Activated gamma-delta T cell treated with Interleukin-2 at 50 U/mL for 16 hours (primary cell): ENCODE data around the gene LAD1.

Source experiments
- DNase-seq: peaks from one replicate; pipeline ENCODE4 v3.0.0-alpha.2; 2020

LAD1 gene

DNA sequence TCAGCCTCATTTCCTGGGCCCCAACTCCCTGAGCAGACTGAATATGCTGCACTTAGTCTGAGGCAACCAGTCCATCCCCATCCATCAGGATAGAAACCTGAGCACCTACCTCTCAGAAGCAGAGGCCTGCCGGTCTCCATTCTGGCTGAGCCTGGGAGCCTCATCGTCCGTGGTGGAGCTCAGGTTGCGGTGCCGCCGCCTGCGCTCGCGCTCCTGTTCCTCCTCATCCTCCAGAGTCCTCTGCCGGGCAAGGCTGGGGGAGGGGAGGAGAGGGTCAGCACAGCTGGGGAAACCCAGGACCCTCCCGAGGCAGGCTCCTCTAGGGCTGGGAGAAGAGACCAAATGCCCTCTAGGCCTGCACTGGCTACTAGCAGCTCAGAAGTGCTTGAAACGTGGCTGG lies 10.1 kb downstream of the LAD1 start:
- DNase-seq: no peak

DNA sequence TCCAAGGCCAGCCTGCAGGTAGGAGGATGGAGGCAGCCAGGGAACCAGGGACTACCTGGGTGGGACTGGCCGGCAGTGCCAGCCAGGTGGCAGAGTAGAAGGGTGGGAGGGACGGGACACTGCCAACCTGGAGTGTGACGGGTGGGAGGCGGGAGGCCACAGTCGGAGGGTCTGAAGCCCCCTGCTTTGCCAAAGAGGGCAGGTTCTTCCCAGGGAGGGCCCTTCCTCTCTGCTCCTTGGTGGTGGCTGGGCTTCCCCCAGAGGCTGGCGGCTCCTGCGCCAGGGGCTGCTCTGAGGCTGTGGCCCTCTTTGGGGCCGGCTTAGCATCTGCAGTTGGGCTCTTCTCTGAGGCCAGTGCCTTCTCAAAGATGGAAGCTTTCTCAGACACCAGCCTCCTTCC lies 12.9 kb downstream of the LAD1 start:
- no peak for DNase-seq

DNA sequence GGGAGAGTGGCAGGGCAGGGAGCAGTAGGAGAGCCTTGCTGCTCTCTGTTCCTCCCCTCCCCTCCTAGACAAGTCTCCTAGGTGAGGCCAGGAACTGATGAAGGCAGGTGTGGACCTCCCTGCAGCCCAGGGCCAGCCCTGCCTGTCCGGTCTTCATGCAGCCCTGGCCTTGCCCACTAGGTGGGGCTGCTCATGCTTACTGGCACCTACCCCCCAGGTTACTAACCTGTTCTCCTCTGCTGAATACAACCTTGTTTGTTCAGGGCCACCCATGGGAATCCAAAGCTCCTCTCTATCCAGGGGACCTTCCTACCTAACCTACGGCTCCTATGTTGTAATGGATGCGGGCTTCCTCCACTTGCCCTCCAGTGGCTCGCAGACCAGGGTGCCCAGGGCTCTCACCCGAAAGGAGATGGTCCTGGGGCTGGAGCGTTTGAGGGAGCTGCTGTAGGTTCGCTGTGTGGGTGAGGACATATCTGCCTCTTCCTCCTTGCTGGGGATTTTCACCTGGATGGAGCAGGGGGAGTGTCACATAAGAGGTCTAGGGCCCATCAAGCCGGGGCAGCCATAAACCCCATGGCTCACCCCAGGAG lies 13.7 kb downstream of the LAD1 start:
- peak; percentile 11 for DNase-seq

DNA sequence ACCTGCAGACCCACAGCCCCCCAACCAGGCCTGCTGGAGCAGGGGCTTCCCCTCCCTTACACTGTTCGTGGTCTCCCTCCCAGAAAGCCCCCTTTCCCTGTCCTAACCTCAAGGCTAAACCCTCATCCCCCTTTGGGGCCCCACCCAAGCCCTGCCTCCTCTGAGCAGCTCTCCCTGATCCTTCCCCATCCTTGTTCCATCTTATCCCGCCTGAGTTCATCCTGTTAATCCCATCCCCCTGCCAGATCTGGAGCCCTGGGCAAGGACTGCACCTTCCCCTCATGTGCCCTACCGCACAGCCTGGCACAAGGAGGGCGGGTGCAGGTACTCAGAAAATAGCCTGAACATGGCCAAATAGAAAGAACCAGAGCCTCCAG lies 14.7 kb downstream of the LAD1 start:
- DNase-seq: no peak

DNA sequence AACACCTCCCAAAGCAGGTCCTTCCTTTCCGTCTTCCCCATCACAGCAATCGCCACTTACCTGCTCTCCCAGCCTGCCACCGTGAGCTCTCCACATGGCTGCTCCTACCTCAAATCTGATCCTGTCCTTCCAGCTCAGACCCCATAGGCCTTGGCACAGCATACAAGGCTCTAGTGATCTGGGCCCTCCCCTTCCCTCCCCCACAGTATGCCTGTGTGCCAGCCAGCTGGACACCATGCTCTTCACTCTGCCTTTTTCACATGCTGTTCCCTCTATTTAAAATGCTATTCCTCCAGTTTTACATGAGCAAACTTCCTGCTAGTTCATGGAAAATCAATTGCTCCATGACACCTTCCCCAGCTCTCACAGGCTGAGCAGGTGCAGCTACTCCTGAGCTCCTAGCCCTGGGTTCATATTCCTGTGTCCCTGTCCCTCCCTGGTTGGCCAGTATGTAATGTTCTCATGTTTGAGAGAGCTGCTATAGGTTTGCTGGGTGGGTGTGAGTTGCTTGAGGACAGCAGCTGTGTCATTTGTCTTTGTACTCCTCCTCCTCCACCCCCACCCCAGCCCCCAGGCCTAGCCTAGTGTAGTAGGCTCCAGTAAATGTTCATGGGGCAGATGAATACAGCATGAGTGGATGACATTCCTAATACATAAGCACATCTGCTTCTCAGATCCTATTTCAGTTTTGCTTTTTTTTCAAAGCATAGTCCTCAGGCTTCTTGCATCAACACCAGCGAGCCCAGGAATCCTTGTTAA lies 15.3 kb downstream of the LAD1 start:
- no peak for DNase-seq

DNA sequence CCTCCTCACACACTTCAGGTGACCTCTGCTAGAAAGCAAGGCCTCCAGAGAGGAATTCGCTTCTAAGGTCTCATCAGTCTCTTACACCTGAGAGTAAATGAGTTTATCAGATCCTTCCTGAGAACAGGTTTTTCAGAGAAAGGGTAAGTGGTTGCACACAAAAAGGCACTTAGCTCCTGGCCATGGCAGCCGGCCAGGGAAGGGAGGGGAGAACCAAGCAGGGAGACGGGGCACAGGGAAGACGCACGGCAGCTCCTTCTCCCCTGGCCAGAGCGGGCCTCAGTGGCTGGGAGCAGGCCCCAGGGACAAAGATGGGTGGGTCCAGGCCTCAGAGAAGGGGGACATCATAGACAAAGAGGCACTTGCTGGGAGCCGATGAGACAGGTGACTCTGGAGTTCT lies 18.0 kb downstream of the LAD1 start:
- no peak for DNase-seq

DNA sequence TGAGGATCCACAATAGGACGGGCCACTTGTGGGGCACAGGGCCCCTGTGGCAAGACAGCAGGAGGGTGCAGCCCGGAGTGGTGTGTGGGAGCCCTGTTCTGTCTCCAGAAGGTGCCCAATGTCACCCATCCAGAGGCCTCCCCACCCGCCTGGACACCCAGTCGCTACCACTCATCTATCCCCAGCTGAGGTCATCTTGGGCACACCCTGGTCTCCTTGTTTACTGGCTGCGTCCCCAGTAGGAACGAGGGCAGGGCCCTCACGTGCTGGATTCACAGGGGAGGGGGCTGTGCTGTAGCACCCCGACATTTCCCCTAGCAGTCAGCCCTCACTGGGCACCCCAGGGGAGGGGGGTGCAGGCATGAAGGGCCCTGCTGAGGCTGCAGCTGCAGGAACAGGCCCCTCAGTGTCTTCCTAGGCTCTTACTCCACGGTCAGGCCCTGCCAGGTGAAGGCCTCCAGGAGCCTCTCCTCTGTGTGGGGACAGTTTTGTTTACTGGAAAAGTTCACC lies 19.3 kb downstream of the LAD1 start:
- no peak for DNase-seq

DNA sequence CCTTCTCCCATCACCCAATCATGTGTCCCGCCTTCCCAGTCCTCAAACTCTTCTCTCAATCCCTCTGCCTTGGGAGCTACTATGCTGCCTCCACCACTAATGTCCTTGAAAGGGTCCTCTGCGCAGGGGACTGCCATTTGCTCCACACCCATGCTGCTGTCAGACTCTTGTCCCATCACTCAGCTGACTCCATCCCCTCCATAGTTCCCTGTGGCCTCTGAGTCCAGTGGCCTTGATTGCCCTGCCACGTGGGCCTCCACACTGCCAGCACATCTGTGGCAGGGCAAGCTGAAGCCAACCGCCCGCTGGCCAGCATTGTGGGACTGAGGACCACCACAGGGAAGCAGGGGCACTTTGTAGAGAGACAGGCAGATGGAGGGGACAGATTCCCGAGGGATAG lies 20.3 kb downstream of the LAD1 start:
- no peak for DNase-seq

DNA sequence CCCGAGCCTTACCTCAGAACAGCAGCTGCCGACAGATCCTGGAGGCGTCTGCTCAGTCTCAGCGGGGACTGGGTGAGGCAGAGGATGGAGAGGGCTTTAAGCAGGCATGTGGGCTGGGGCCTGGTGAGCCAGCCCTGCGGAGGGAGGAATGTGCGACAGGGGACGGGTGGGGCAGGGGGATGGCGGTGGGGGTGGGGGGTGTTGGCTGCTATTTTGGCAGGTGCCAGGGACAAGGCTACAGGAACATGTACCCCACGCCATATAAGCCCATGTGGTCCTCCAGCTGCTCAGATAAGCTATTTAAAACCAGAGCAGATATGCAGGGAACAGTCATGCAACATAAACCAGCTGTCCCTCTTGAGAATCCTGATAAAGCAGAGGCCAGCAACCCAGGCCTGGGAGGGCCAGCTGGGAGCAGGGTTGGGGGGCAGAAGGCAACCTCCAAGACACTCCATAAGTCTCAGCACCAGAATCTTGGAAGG lies 21.5 kb downstream of the LAD1 start, which contains the start of gene TNNT2:
Gene TNNT2, minus strand, starts transcription at position 70 of the 482 bp plus-strand sequence. CDS start 4,426 bp downstream, outside the sequence.
- DNase-seq: no peak

DNA sequence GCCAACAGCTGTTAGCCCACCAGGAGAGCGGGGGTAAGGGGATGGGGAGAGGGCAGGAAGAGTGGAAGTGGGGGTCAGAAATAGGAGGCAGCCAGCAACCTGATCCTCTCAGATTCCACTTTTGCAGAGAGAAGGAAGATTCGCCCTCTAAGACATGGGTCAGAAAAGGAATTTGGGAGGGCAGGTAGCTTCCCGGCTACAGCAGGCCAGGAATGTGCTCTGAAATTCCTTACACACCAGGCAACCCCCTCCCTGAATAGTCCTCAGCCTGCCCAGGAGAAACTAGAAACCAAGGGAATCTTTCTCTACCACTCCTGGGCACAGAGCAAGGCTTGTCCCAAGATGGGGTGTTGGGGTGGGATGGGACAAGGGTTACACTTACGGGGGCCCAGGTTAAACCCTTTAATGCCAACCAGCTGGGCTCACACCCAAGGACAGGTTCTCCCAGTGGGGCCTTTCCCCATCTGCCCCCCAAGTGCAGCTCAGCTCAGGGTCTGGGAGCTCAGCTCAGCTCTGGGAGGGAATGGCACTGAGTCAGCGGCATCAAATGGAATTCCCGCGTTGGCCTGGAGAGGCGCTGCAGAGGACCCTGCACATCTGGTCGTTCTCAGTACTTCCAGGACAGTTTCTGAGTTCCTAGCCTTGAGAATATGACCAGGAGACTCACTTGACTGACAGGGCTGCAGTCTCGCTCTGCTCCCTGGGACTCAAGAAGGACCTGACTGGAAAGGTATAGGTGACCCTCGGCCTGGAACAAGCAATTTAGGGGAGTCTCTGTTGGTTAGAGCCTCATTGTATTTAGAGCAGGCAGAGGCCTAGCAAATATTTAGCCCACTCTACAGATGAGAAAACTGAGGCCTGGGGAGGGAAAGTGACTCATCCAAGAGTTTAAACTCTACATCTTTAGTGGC lies 22.4 kb downstream of the LAD1 start:
- DNase-seq: no peak

DNA sequence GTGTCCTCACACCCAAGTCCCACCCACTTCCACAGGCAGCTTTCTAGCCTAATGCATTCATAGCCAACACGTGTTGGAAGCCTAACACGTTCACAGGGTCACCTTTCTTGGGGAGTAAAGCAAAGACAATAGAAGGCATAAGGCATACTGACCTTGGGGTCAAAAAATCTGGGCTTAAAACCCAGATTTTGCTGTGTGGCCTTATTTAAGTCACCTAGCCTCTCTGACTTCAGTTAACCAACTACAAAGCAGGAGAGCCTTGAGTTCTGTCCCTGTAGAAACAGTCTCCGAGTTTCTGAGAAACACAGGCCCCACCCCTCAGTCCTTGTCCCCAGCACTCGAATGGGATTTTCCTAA lies 23.0 kb downstream of the LAD1 start:
- DNase-seq: no peak

DNA sequence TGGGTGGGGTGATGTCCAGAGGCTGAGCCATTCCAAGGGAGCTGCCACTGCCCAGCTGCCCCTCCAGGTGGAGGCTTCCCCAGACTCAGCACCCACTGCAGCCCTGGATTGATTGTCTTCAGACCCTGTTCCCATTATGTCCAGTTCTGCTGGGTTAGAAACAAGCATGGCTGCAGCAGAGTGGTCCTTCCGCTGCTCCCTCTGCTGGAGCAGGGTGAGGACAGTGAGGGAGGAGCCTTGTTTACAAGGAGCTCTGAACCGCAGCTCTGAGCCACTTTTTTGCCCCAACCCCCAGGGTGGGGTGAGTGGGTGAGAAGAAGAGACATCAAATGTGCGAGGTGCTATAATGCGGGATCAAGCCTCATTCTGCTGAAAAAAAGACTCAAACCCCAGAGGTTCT lies 24.0 kb downstream of the LAD1 start:
- no peak for DNase-seq

DNA sequence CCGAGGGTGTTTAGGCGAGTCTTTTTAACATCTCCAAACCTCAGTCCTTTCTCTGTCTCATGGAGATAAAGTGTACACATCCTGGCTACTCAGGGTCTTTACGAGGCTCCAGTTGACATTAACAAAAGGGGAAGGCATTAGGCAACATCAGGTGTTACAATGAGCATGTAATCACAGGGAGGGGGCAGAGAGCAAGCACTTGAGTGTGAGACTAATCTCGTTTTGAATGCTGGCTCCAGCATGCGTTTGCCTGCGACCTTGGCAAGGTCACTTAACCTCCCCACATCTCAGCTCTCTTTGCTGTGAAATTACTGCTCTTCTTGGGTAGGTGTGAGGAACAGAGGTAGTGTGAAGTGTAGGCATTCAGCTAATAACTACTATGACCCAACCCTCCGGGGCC lies 24.8 kb downstream of the LAD1 start:
- DNase-seq: no peak

DNA sequence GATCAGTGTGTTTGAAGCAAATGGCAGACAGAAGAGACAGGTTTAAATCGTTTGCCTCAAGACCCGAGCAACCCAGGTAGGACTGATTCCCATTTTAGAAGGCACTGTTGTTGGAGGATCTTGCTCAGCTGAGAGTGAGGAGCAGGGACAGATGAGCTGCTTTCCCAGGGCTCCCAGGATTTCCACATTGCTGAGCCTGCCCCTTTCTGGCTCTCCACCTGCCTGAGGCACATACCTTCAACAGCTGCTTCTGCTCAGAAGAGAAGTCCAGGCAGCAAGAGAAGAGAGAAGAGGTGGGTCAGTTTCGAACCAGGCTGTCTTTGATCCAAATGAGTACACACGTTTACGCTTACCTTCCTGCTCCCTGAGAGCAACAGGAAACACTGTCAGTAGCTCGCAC lies 27.3 kb downstream of the LAD1 start:
- no peak for DNase-seq

DNA sequence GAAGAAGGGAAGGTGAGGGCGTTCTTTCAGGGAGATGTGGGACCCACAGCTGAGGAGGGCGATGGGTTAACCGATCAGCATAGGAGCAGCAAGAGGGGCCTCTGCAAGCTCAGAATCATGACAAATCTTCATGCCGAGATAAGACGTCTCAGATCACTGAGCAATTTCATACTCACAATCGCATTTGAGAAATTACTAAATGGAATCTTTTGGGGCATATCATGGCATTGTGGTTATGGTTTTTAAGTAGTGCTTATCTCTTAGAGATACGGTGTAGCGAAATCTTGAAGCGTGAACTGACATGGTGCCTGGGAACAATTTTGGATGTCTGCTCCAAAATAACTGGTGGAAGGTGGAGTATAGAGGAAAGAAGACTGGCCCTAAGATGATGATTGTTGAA lies 27.8 kb downstream of the LAD1 start:
- no peak for DNase-seq

DNA sequence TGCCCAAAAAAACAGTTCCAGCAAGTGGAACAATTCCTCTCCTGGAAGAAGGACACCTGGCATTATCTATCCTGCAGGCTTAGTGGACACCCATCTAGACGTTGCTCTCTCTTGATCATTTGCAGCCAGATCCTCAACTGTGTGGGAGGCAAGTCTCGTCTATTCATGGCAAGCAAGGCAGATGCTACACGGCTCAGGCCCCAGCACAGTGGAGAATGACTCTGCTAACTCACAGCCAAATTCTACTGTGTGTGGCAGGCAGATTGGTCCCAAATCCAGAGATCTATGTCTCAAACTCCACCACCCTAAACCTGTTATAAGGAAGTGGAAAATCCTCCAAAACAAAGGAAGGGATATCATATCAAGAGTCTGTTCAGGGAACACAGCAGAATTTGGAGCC lies 28.6 kb downstream of the LAD1 start:
- DNase-seq: no peak

DNA sequence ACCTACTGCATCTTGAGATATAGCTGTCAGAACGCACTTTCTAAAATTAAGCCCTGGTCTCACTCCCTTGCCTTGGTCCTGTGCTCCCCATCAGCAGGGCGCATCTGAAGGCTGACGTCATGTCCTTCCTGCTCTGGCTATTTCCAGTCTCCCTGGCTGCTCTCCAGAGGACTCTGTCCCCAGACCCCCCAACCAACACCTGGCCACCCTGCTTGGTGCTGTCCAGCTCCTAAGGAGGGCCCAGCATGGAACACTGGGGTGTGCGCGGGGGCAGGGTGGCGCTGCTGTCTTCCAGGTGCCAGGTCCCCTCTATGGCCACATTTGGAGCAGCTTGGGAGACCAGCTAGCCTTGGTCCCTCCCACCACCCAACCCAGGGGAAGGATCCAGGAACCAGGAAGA lies 29.9 kb downstream of the LAD1 start:
- no peak for DNase-seq

DNA sequence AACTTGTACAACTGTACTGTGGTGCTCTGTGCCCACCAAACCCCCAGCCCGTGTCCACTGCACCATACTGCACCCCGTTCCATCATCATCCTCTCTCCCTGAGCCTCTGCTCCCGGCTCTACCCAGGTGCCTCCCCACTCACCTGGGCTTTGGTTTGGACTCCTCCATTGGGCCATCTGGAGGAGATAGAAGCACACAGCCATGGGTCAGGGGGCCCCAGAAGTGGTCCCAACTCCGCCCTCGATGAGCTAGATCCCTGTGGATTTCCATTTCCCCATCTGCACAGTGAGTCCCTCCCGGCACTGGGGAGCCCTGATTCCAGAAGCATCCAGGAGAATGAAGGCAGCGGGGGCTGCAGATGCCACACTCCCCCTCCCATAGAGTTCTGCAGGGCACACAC lies 32.4 kb downstream of the LAD1 start:
- DNase-seq: no peak

DNA sequence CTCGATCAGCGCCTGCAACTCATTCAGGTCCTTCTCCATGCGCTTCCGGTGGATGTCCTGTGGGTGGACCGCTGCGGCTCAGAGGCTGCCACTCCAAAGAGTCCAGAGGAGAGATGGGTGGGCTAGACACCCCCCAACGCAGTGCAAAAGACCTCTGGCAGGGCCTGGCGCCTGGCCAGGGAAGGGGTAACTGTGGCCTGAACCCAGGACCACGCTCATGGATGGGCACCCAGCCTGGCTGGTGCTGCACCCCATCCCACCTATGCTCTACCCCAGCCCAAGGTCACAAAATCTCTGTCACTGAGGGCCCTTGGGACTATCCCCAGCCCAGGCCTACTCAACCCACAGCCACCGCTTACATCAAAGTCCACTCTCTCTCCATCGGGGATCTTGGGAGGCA lies 33.9 kb downstream of the LAD1 start:
- no peak for DNase-seq

DNA sequence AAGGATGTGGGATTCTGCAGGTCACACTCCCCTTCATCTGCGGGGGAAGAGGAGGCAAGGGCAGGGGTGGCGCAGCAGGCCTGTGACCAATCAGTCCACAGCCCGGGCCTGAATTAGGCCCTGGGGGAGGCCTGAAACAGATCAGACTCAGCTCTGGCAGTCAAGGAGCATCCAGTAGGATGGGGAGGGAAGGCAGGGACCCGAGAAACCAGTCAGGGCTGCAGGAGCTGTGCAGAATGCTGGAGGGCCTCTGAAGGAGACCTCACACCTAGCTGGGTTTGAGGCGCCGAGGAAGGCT lies 34.4 kb downstream of the LAD1 start:
- DNase-seq: no peak

DNA sequence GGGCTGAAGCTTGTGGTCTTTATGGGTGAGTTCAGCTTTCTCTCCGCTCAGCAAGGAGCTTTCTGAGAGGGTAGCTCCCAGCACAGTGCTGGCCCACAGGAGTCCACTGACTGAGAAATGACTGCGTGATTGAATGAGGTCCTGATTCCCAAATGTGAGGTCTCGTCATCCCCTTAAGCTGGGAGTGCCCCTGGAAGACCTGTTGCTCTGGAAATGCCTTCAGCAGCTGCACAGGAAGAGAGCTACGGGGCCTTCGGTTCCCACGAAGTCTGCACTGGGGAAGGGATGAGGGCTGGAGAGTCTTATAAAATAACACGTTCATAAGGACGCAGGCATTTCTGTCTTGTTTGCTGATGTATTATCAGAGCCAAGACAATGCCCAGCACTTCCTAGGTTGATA lies 35.7 kb downstream of the LAD1 start:
- DNase-seq: no peak

DNA sequence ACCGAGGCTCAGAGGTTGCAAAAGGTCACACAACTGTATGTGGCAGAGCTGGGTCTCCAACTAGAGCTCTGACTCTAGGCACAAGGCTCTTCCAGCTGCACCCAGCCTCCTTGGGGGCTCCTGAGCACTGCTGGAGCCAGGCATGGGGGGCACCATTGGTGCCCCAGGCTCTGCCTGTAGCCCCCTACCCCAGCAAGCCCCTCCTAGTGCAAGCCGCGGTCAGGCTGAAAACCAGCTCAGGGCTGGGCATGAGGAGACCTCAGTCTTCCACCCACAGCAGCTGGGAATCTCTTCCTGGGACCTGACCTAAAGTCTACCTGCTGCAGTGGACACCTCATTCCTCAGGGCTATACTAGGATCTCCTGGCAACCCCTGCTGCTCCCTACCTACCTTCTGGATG lies 36.2 kb downstream of the LAD1 start:
- DNase-seq: no peak

DNA sequence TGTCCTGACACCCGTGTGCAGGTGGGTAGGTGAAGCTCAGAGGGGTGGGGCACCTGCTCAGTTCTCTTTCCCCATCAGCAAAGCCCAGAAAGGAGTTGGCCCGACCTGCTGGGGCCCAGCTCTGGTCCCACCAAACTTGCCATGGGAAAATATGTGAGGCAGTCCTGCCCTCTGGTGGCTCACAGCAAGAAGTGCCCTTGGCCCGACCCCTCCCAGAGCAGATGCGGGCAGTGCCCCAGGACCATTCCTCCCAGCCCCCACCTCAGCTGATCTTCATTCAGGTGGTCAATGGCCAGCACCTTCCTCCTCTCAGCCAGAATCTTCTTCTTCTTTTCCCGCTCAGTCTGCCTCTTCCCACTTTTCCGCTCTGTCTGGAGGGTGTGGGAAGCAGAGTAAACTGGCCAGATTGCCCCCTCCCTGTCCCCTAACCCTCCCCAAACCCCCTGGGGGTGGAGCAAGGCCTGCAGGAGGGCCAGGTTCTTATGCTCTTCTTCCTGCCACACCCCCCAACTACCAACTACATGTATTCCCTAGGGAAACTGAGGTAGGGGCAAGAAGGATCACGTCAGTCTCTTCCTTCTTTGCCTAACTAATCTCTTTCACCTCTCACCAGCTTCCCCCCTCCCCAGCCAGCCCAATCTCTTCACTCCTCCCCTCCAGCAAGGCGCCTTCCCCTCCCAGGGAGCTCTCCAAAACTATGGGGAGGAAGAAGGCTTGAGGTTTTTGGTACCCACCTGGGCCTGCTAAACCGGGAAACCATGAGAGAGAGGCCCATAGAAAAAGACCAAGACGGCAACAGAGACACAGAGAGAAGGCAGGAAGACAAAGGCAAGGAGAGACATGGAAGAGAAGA lies 37.2 kb downstream of the LAD1 start:
- DNase-seq: no peak
